Neural progenitor cell (in vitro differentiated cells): ENCODE data around the gene EGFR. TPM values are rescaled to one million over a fixed set of nuclear protein-coding genes. Genes with fewer than 3 reads are reported as not detected.

Experiments used
- DNase-seq: peaks from one replicate; pipeline ENCODE4 v3.0.0-alpha.2; 2016; ENCODE audit warnings: low spot score
- H2AFZ ChIP-seq: fragments of 200-600 bp; sonication (generic); replicated peaks from 2 replicates; pipeline ENCODE4 v1.6.1; 2016; ENCODE audit warnings: antibody characterized with exemption
- H3F3A ChIP-seq: fragments of 200-600 bp; sonication (generic); 2 replicates; pipeline ENCODE4 v1.6.1; 2016; ENCODE audit warnings: antibody characterized with exemption, low read depth
- H3K27ac ChIP-seq: fragments of 200-600 bp; sonication (generic); 2 replicates; pipeline ENCODE4 v1.5.1; 2016; ENCODE audit warnings: mild to moderate bottlenecking
- H3K27me3 ChIP-seq: fragments of 200-600 bp; sonication (generic); 2 replicates; pipeline ENCODE4 v1.6.1; 2016; ENCODE audit warnings: mild to moderate bottlenecking, moderate library complexity
- H3K36me3 ChIP-seq: fragments of 200-600 bp; sonication (generic); 2 replicates; pipeline ENCODE4 v1.5.1; 2016
- H3K4me1 ChIP-seq: fragments of 200-600 bp; sonication (generic); 2 replicates; pipeline ENCODE4 v1.6.1; 2016; ENCODE audit warnings: mixed run types
- H3K4me2 ChIP-seq: fragments of 200-600 bp; sonication (generic); 2 replicates; pipeline ENCODE4 v1.6.1; 2016
- H3K4me3 ChIP-seq: fragments of 200-600 bp; sonication (generic); 2 replicates; pipeline ENCODE4 v1.5.1; 2016
- H3K79me2 ChIP-seq: fragments of 200-600 bp; sonication (generic); 2 replicates; pipeline ENCODE4 v1.6.1; 2016; ENCODE audit warnings: low read depth
- H3K9ac ChIP-seq: fragments of 200-600 bp; sonication (generic); 2 replicates; pipeline ENCODE4 v1.6.1; 2016
- H3K9me3 ChIP-seq: fragments of 200-600 bp; sonication (generic); 2 replicates; pipeline ENCODE4 v1.5.1; 2016; ENCODE audit warnings: low read depth
- H4K20me1 ChIP-seq: fragments of 200-600 bp; sonication (generic); 2 replicates; pipeline ENCODE4 v1.6.1; 2016; ENCODE audit warnings: low read depth
- H3K27ac Mint-ChIP-seq: 3 replicates; pipeline ENCODE4 v1.8.0; 2021; ENCODE audit warnings: mixed read lengths
- H3K27me3 Mint-ChIP-seq: 2 replicates; pipeline ENCODE4 v1.8.0; 2022; ENCODE audit warnings: low read depth, mild to moderate bottlenecking, inconsistent platforms, moderate library complexity, mixed read lengths; ENCODE audit not compliant: insufficient read depth
- H3K36me3 Mint-ChIP-seq: 3 replicates; pipeline ENCODE4 v1.8.0; 2021; ENCODE audit warnings: mixed read lengths
- H3K4me1 Mint-ChIP-seq: 3 replicates; pipeline ENCODE4 v1.8.0; 2021; ENCODE audit warnings: mixed read lengths
- H3K4me3 Mint-ChIP-seq: 3 replicates; pipeline ENCODE4 v1.8.0; 2021; ENCODE audit warnings: mild to moderate bottlenecking, moderate library complexity, mixed read lengths
- H3K9me3 Mint-ChIP-seq: 3 replicates; pipeline ENCODE4 v1.8.0; 2020; ENCODE audit warnings: mixed read lengths
- CTCF ChIP-seq: fragments of 200-600 bp; sonication (generic); IDR thresholded peaks from 2 replicates; pipeline ENCODE4 v1.5.1; 2017; ENCODE audit warnings: antibody characterized with exemption, mild to moderate bottlenecking
- EZH2 ChIP-seq: fragments of 200-600 bp; sonication (generic); IDR thresholded peaks from 2 replicates; pipeline ENCODE4 v1.6.1; 2017; ENCODE audit warnings: antibody characterized with exemption, mild to moderate bottlenecking, moderate library complexity
- EZH2phosphoT487 ChIP-seq: fragments of 200-600 bp; sonication (generic); IDR thresholded peaks from 2 replicates; pipeline ENCODE4 v1.6.1; 2017; ENCODE audit warnings: antibody characterized with exemption
- total RNA-seq: library from RNA; depleted of rRNA; stranded (reverse); fragments of >200 nt; gene quantifications from 2 replicates; pipeline ENCODE4 v1.2.3, GENCODE V29; 2015; ENCODE audit warnings: low replicate concordance

Gene EGFR
- total RNA-seq, 1 donor from 2014 or later = 4.6 TPM

DNA sequence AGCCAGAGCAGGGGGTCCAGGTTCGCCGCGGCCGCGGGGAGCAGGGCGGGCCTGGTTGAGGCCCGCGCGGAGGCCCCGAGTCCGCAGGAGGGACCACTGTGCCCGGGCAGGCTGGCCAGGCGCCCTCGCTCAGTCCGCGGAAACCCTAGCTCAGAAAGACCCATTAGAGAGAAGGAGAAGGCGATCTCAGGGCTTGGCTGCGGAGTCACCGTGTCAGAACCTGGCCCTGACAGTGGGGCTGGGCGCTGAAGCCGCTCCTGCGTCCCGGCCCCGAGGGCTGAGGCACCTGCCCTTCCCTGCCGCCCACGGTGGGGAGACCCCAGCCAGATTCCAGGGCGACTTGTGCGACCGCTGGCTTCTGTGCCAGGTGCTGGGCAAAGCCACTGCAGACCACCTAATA, 14.2 kb upstream of the EGFR start:
- no peaks in the 10 kb centered on the region for H3F3A ChIP-seq
- Mint-ChIP-seq H3K27me3 (peaks cover 2% of the 10 kb centered on the region), H3K9me3 (no peaks in the 10 kb centered on the region), H3K36me3 (no peaks in the 10 kb centered on the region), H3K27ac (no peak overlapping the region), H3K4me3 (no peak overlapping the region), H3K4me1 (no peaks in the 10 kb centered on the region)
- no peak overlapping the region for H3K4me3 ChIP-seq
- H3K27ac ChIP-seq = no peak overlapping the region
- no peaks in the 10 kb centered on the region for H3K9me3 ChIP-seq
- no peaks in the 10 kb centered on the region for H4K20me1 ChIP-seq
- H3K4me1 ChIP-seq = no peaks in the 10 kb centered on the region
- H2AFZ ChIP-seq = no peak overlapping the region
- DNase-seq = no peak
- H3K36me3 ChIP-seq = no peaks in the 10 kb centered on the region
- no peak overlapping the region for H3K9ac ChIP-seq
- H3K4me2 ChIP-seq = no peak overlapping the region
- H3K79me2 ChIP-seq = no peaks in the 10 kb centered on the region
- H3K27me3 ChIP-seq = no peaks in the 10 kb centered on the region
- TF ChIP-seq EZH2 (no peak), EZH2phosphoT487 (no peak), CTCF (no peak)

- H3K9me3 ChIP-seq = no peaks in the 10 kb centered on the region
- Mint-ChIP-seq H3K9me3 (no peaks in the 10 kb centered on the region), H3K27me3 (peaks cover 2% of the 10 kb centered on the region), H3K36me3 (no peaks in the 10 kb centered on the region), H3K4me1 (no peaks in the 10 kb centered on the region), H3K4me3 (no peak overlapping the region), H3K27ac (no peak overlapping the region)
- H3K4me2 ChIP-seq = no peak overlapping the region
- no peak for TF ChIP-seq EZH2
- no peak for TF ChIP-seq EZH2phosphoT487
- TF ChIP-seq CTCF = no peak
- H4K20me1 ChIP-seq = no peaks in the 10 kb centered on the region
- no peaks in the 10 kb centered on the region for H3K27me3 ChIP-seq
- no peaks in the 10 kb centered on the region for H3F3A ChIP-seq
- H3K79me2 ChIP-seq = no peaks in the 10 kb centered on the region
- no peak for DNase-seq
- no peaks in the 10 kb centered on the region for H3K36me3 ChIP-seq
- no peaks in the 10 kb centered on the region for H3K4me1 ChIP-seq
- H3K4me3 ChIP-seq = no peak overlapping the region
- H3K9ac ChIP-seq = no peak overlapping the region
- no peak overlapping the region for H2AFZ ChIP-seq
- H3K27ac ChIP-seq = no peak overlapping the region
Measured at GRCh38 chr7:55005241-55005851, 13.5 kb upstream of the EGFR start.

DNA sequence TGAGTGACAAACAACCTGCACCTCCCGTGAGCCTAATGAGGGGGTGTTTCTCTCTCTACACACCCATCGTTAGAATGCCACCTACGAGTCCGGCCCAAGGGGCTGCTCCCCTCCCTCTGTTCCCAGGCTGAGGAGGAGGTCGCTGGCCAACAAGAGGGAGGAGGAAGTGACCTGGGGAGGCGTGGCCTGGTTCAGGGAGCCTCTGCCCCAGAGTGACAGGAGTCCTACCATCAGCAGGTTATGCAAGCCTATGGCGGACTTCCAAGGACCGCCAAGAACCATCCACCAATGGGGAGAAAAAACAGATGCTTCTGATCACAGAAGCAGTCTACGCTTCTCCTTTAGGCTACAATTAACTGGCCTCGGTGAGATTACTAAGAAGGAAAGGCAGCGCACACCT, 12.3 kb upstream of the EGFR start:
- no peak overlapping the region for H3K4me2 ChIP-seq
- no peaks in the 10 kb centered on the region for H3F3A ChIP-seq
- no peak overlapping the region for H3K9ac ChIP-seq
- no peaks in the 10 kb centered on the region for H3K4me1 ChIP-seq
- no peaks in the 10 kb centered on the region for H3K27me3 ChIP-seq
- H4K20me1 ChIP-seq = no peaks in the 10 kb centered on the region
- Mint-ChIP-seq H3K4me3 (no peak overlapping the region), H3K36me3 (no peaks in the 10 kb centered on the region), H3K9me3 (no peaks in the 10 kb centered on the region), H3K27ac (no peak overlapping the region), H3K4me1 (no peaks in the 10 kb centered on the region), H3K27me3 (peaks cover 2% of the 10 kb centered on the region)
- H3K9me3 ChIP-seq = no peaks in the 10 kb centered on the region
- H3K27ac ChIP-seq = no peak overlapping the region
- no peaks in the 10 kb centered on the region for H3K79me2 ChIP-seq
- no peak overlapping the region for H3K4me3 ChIP-seq
- H3K36me3 ChIP-seq = no peaks in the 10 kb centered on the region
- DNase-seq = no peak
- TF ChIP-seq EZH2phosphoT487 (no peak), CTCF (no peak), EZH2 (no peak)
- H2AFZ ChIP-seq = no peak overlapping the region
